Measurements from ENCODE around the gene MICU1. TPM values are rescaled to one million over a fixed set of nuclear protein-coding genes. Genes with fewer than 3 reads are reported as not detected.

The MICU1 gene
- total and polyA plus RNA-seq, 2 of the 13 experiments (the other 11 are each of a cell fraction or from before 2014, with no cell fraction given) = 32.5 to 56.1 TPM

DNA sequence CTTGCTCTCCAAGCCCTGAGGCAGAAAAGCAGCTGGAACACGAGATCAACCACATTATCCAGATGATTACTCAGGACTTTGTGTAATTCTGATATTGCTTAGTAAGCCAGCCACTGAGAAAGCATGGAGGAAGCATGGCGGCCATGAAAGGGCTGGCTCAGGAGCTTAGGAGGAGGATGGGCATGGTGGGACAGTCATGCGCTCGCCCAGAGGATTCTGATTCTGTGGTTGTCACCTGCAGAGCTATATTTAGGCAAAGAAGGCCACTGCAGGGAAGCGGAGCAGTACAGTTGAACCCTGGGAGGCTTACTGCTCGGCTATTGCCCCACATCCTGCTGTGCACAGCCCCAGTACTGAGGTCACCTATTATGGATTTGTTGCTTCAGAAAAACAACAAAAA, 142.4 kb downstream of the MICU1 start:
- POLR2A ChIA-PET = no interaction called here
- Histone ChIP-seq H3K4me2 (ENCODE audit: low read depth, low read length) (no peak overlapping the region), H3K36me3 (replicated peaks in 1 of 2; ENCODE audit: control insufficient read depth in 1 of 2, insufficient read depth in 2 of 2, low read length in 2 of 2) (peaks cover 3 to 10% of the 10 kb centered on the region in 2 experiments), H3K4me3 (replicated peaks in 1 of 3; ENCODE audit: insufficient read depth in 1 of 3, low read depth in 2 of 3, low read length in 3 of 3) (no peak overlapping the region), H3K27me3 (ENCODE audit: control insufficient read depth in 1 of 2, insufficient read depth in 2 of 2, low read length in 2 of 2) (no peaks in the 10 kb centered on the region), H3K27ac (ENCODE audit: extremely low read length, insufficient read depth, low read length) (no peak overlapping the region), H3K79me2 (ENCODE audit: insufficient read depth, low read length) (no peaks in the 10 kb centered on the region), H3K9ac (ENCODE audit: insufficient read depth, low read depth, low read length) (no peak overlapping the region), H4K20me1 (ENCODE audit: insufficient read depth, low read length) (no peaks in the 10 kb centered on the region), H3K9me3 (ENCODE audit: low read length) (no peaks in the 10 kb centered on the region), H3K4me1 (ENCODE audit: insufficient read depth, low read length) (peaks cover 8% of the 10 kb centered on the region), H2AFZ (ENCODE audit: low read length) (no peak overlapping the region)
- BruUV-seq (replicated peaks) = no TSS peak
- WGBS (ENCODE audit: low lambda C conversion rate) = 100% methylated on average over 6 of the region's 6 CpGs
- TF ChIP-seq ZNF143 (CRISPR knock-in tag; IDR thresholded peaks at IDR 0.05) = no peak
- TF ChIP-seq, protein P1, sequence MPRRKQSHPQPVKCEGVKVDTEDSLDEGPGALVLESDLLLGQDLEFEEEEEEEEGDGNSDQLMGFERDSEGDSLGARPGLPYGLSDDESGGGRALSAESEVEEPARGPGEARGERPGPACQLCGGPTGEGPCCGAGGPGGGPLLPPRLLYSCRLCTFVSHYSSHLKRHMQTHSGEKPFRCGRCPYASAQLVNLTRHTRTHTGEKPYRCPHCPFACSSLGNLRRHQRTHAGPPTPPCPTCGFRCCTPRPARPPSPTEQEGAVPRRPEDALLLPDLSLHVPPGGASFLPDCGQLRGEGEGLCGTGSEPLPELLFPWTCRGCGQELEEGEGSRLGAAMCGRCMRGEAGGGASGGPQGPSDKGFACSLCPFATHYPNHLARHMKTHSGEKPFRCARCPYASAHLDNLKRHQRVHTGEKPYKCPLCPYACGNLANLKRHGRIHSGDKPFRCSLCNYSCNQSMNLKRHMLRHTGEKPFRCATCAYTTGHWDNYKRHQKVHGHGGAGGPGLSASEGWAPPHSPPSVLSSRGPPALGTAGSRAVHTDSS (CRISPR knock-in tag; conservative IDR thresholded peaks at IDR 0.05) = no peak
- TF ChIP-seq ZNF674 (CRISPR knock-in tag; IDR thresholded peaks at IDR 0.05; ENCODE audit: low read depth) = no peak
- no peak for TF ChIP-seq ZNF660 (CRISPR knock-in tag; IDR thresholded peaks at IDR 0.05; ENCODE audit: borderline replicate concordance, low read depth)
- TF ChIP-seq ATAD3A (CRISPR knock-in tag; IDR thresholded peaks at IDR 0.05) = no peak
- no peak for TF ChIP-seq ZNF296 (CRISPR knock-in tag; conservative IDR thresholded peaks at IDR 0.05)
- TF ChIP-seq NONO (IDR thresholded peaks at IDR 0.05) = no peak
- TF ChIP-seq NONO (CRISPR knock-in tag; conservative IDR thresholded peaks at IDR 0.05) = no peak
- TF ChIP-seq KLF9 (CRISPR knock-in tag; IDR thresholded peaks at IDR 0.05; ENCODE audit: low read depth) = no peak
- TF ChIP-seq JDP2 (CRISPR knock-in tag; IDR thresholded peaks at IDR 0.05; ENCODE audit: borderline replicate concordance) = no peak
- TF ChIP-seq SMC3 (IDR thresholded peaks at IDR 0.05; ENCODE audit: low read length) = no peak
- TF ChIP-seq ZNF547 (CRISPR knock-in tag; IDR thresholded peaks at IDR 0.05) = no peak
- TF ChIP-seq, protein P2, sequence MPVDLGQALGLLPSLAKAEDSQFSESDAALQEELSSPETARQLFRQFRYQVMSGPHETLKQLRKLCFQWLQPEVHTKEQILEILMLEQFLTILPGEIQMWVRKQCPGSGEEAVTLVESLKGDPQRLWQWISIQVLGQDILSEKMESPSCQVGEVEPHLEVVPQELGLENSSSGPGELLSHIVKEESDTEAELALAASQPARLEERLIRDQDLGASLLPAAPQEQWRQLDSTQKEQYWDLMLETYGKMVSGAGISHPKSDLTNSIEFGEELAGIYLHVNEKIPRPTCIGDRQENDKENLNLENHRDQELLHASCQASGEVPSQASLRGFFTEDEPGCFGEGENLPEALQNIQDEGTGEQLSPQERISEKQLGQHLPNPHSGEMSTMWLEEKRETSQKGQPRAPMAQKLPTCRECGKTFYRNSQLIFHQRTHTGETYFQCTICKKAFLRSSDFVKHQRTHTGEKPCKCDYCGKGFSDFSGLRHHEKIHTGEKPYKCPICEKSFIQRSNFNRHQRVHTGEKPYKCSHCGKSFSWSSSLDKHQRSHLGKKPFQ (CRISPR knock-in tag; IDR thresholded peaks at IDR 0.05; ENCODE audit: insufficient replicate concordance) = no peak
- no peak for TF ChIP-seq ZSCAN25 (CRISPR knock-in tag; IDR thresholded peaks at IDR 0.05)
- TF ChIP-seq ZBTB38 (CRISPR knock-in tag; IDR thresholded peaks at IDR 0.05) = no peak
- no peak for TF ChIP-seq ZNF678 (CRISPR knock-in tag; IDR thresholded peaks at IDR 0.05)
- no peak for TF ChIP-seq ZNF562 (CRISPR knock-in tag; IDR thresholded peaks at IDR 0.05; ENCODE audit: borderline replicate concordance)
- no peak for TF ChIP-seq MEIS2 (CRISPR knock-in tag; IDR thresholded peaks at IDR 0.05)
- FAIRE-seq (no peak), DNase-seq (ENCODE audit: low spot score) (no peak), ATAC-seq (no peak)
- CTCF ChIA-PET (ENCODE audit: low intra/inter-chr PET ratio, low total read pairs) = no interaction called here
- in situ Hi-C loops (cut with HindIII; ENCODE audit: extremely low pct_ligation_motif_present, low pct_unique_long_range_greater_than_20kb) = no loop called here
- intact Hi-C loops (cut with micrococcal nuclease; ENCODE audit: unreplicated experiment) = no loop called here

Measured in HepG2 (cell line).